HepG2 (cell line): ENCODE measurements around the gene JMJD6. TPM values are rescaled to one million over a fixed set of nuclear protein-coding genes. Genes with fewer than 3 reads are reported as not detected.

ENCODE experiments used
- ATAC-seq: fragments of 200-7000 bp; cut with Tn5 transposase; 3 replicates; pipeline ENCODE4 v1.9.1; 2020; ENCODE audit warnings: mild to moderate bottlenecking, moderate library complexity
- BruUV-seq: library from RNA; stranded (reverse); fragments of 400-500 nt; replicated peaks from 2 replicates; lab custom pipeline; 2021; lab: Mats Ljungman, UMichigan
- CTCF ChIA-PET: fragments of 300-600 bp; formaldehyde crosslinking; extraction: SDS; loops from one replicate; lab custom pipeline; 2021; ENCODE audit warnings: low total read pairs, inconsistent platforms, low intra/inter-chr PET ratio; lab: Yijun Ruan, JAX
- POLR2A ChIA-PET: fragments of 350-600 bp; sonication (Branson Sonifier 250); formaldehyde crosslinking; loops from one replicate; lab custom pipeline; 2020; ENCODE audit warnings: antibody characterized with exemption, inconsistent platforms; lab: Yijun Ruan, JAX
- DNase-seq: peaks from one replicate; pipeline ENCODE4 v3.0.0-alpha.2; 2015; ENCODE audit warnings: low spot score
- FAIRE-seq: peaks from 3 replicates; lab custom pipeline; 2011; peaks lifted over from hg19 to GRCh38; lab: Jason Lieb, UNC
- H2AFZ ChIP-seq: one replicate; pipeline ENCODE4 v1.6.1; 2011; ENCODE audit warnings: low read length, inconsistent platforms
- H3K27ac ChIP-seq: fragments of 300-600 bp; 3 replicates; pipeline ENCODE4 v1.8.0; 2011; ENCODE audit warnings: mixed run types, mild to moderate bottlenecking, mixed read lengths, low read length, inconsistent platforms; ENCODE audit not compliant: insufficient read depth; ENCODE audit errors: extremely low read length
- H3K27me3 ChIP-seq, 2 experiments: fragments of 200-600 bp in 1 of 2; 2 replicates in 1 of 2; 3 replicates in 1 of 2; pipeline versions ENCODE4 v1.6.0 to v1.8.0; 2011; ENCODE audit warnings: low read length in 2 of 2, mild to moderate bottlenecking in 2 of 2, moderate library complexity in 2 of 2, inconsistent platforms in 1 of 2; ENCODE audit not compliant: insufficient read depth in 2 of 2, control insufficient read depth in 1 of 2
- H3K36me3 ChIP-seq, 2 experiments: fragments of 200-600 bp in 1 of 2; replicated peaks in 1 of 2; 2 replicates in 1 of 2; 3 replicates in 1 of 2; pipeline versions ENCODE4 v1.5.1 to v1.8.0; 2011; ENCODE audit warnings: low read length in 2 of 2, inconsistent platforms in 1 of 2; ENCODE audit not compliant: insufficient read depth in 2 of 2, control insufficient read depth in 1 of 2
- H3K4me1 ChIP-seq: 2 replicates; pipeline ENCODE4 v1.5.1; 2012; ENCODE audit warnings: low read length, inconsistent platforms; ENCODE audit not compliant: insufficient read depth
- H3K4me2 ChIP-seq: 2 replicates; pipeline ENCODE4 v1.6.0; 2011; ENCODE audit warnings: low read depth, low read length, inconsistent platforms
- H3K4me3 ChIP-seq, 3 experiments: fragments of 200-600 bp in 1 of 3; sonication (generic), shearing (Covaris generic) in 1 of 3; replicated peaks in 1 of 3; 2 replicates each; pipeline ENCODE4 v1.5.1; 2011 to 2016; ENCODE audit warnings: low read length in 3 of 3, inconsistent platforms in 2 of 3, low read depth in 2 of 3, mild to moderate bottlenecking in 2 of 3, control low read depth in 1 of 3, mixed read lengths in 1 of 3; ENCODE audit not compliant: insufficient read depth in 1 of 3
- H3K79me2 ChIP-seq: one replicate; pipeline ENCODE4 v1.6.1; 2011; ENCODE audit warnings: low read length, inconsistent platforms; ENCODE audit not compliant: insufficient read depth
- H3K9ac ChIP-seq: 2 replicates; pipeline ENCODE4 v1.6.0; 2011; ENCODE audit warnings: mild to moderate bottlenecking, low read depth, low read length, inconsistent platforms; ENCODE audit not compliant: insufficient read depth
- H3K9me3 ChIP-seq: 2 replicates; pipeline ENCODE4 v1.5.1; 2012; ENCODE audit warnings: mild to moderate bottlenecking, low read length
- H4K20me1 ChIP-seq: 2 replicates; pipeline ENCODE4 v1.6.0; 2011; ENCODE audit warnings: inconsistent platforms, mild to moderate bottlenecking, low read length, moderate library complexity; ENCODE audit not compliant: insufficient read depth
- CBX5 ChIP-seq: sonication (generic); formaldehyde crosslinking; IDR thresholded peaks from 2 replicates; pipeline ENCODE4 v1.4.0; 2020; ENCODE audit warnings: missing genetic modification reagents, borderline replicate concordance
- JUNB ChIP-seq: sonication (generic); formaldehyde crosslinking; IDR thresholded peaks from 2 replicates; pipeline ENCODE4 v1.8.0; 2022; ENCODE audit warnings: missing genetic modification reagents, mild to moderate bottlenecking, borderline replicate concordance
- POLR2A ChIP-seq, 2 experiments: IDR thresholded peaks; 2 replicates each; pipeline ENCODE4 v1.6.1; 2011; ENCODE audit warnings: low read depth in 2 of 2, low read length in 2 of 2, mild to moderate bottlenecking in 1 of 2, moderate library complexity in 1 of 2; ENCODE audit not compliant: insufficient read depth in 1 of 2
- PRPF4 ChIP-seq: fragments of 200-400 bp; formaldehyde crosslinking; IDR thresholded peaks from 2 replicates; pipeline ENCODE4 v1.6.1; 2016; ENCODE audit warnings: low read length, low read depth; ENCODE audit not compliant: poor library complexity, severe bottlenecking
- SNAI1 ChIP-seq: sonication (generic); formaldehyde crosslinking; IDR thresholded peaks from 2 replicates; pipeline ENCODE4 v1.5.0; 2020; ENCODE audit warnings: mild to moderate bottlenecking, missing genetic modification reagents, borderline replicate concordance
- ZBTB38 ChIP-seq: sonication (generic); formaldehyde crosslinking; IDR thresholded peaks from 2 replicates; pipeline ENCODE4 v1.5.1; 2020; ENCODE audit warnings: mild to moderate bottlenecking, missing genetic modification reagents
- ZFP36L1 ChIP-seq: sonication (generic); formaldehyde crosslinking; IDR thresholded peaks from 2 replicates; pipeline ENCODE4 v1.8.0; 2022; ENCODE audit warnings: mild to moderate bottlenecking, missing genetic modification reagents, moderate library complexity
- WGBS: methylation state at CpG from one replicate; pipeline ENCODE4 v1.1.6; 2017; ENCODE audit warnings: low lambda C conversion rate; 5-methylcytosine and 5-hydroxymethylcytosine counted together
- in situ Hi-C: cut with HindIII; loops from 2 replicates; pipeline ENCODE4 v1.10.0; 2017; ENCODE audit warnings: low pct_unique_long_range_greater_than_20kb; ENCODE audit not compliant: extremely low pct_ligation_motif_present
- intact Hi-C: fragments of 100-400 bp; cut with micrococcal nuclease; formaldehyde crosslinking; loops from one replicate; pipeline ENCODE4 v1.10.0; 2022; ENCODE audit not compliant: unreplicated experiment
- polyA plus RNA-seq, 8 experiments: library from polyadenylated mRNA; depleted of rRNA in 3 of 8; stranded (reverse) in 7 of 8; unstranded in 1 of 8; fragments of >200 nt; fragmentation: Illumina TruSeq in 4 of 8; extraction: Trizol in 4 of 8; gene quantifications; 2 replicates each; pipeline versions ENCODE4 v1.2.1 to v1.2.3, GENCODE V29; 2011 to 2016; ENCODE audit warnings: low read depth in 4 of 8, missing spikeins in 1 of 8, mixed read lengths in 1 of 8; ENCODE audit not compliant: insufficient read depth in 1 of 8
- total RNA-seq, 5 experiments: library from RNA; depleted of rRNA; stranded (reverse); fragments of >200 nt; fragmentation: Illumina TruSeq; extraction: Trizol; gene quantifications; 2 replicates each; pipeline ENCODE4 v1.2.3, GENCODE V29; 2016; ENCODE audit warnings: low read depth in 1 of 5
- TF ChIP-seq, protein P1 (sequence below): sonication (generic); formaldehyde crosslinking; conservative IDR thresholded peaks from 2 replicates; pipeline ENCODE4 v1.8.0; 2022; ENCODE audit warnings: missing genetic modification reagents
- TF ChIP-seq, protein P2 (sequence below): sonication (generic); formaldehyde crosslinking; IDR thresholded peaks from 2 replicates; pipeline ENCODE4 v1.4.0; 2020; ENCODE audit warnings: missing genetic modification reagents

JMJD6 gene
- total and polyA plus RNA-seq, 2 of the 13 experiments (the other 11 are each of a cell fraction or from before 2014, with no cell fraction given), result 33.6 to 41.0 TPM

DNA sequence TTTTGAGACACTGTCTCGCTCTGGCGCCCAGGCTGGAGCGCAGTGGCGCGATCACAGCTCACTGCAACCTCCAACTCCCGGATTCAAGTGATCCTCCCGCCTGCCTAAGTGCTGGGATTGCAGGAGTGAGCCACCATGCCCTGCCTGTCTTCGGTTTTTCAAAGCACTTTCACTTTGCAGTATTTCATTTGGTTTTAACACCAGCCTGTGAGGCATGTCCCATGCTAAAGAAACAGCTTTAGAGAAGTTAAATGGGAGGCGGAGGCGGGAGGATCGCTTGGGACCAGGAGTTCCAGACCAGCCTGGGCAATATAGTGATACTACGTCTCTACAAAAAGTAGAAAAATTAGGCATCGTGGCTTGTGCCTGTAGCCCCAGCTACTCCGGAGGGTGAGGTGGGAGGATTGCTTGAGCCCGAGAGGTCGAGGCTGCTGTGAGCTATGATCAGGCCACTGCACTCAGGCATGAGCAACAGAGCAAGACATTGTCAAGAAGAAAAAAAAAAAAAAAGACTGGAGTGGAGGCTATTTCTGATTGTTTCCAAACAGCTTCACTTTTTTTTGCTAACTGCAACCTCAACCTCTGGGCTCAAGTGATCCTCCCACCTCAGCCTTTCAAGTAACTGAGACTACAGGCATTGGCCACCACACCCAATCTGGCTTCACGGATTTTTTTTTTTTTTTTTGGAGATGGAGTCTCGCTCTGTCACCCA, 1.5 kb upstream of the JMJD6 start:
- Histone ChIP-seq H3K79me2 (peaks cover 53% of the 10 kb centered on the region), H3K27ac (peak overlapping the region; percentile 98), H3K4me2 (peak overlapping the region; percentile 83), H3K27me3 (no peaks in the 10 kb centered on the region), H3K4me1 (peaks cover 63% of the 10 kb centered on the region), H2AFZ (no peak overlapping the region), H3K36me3 (peaks cover 9 to 20% of the 10 kb centered on the region in 2 experiments), H3K4me3 (peak overlapping the region; percentile 78 to 98 (median 95)), H3K9ac (peak overlapping the region; percentile 97), H4K20me1 (peaks cover 10% of the 10 kb centered on the region), H3K9me3 (no peaks in the 10 kb centered on the region)
- no TSS peak for BruUV-seq
- FAIRE-seq (no peak), ATAC-seq (no peak), DNase-seq (no peak)
- in situ Hi-C loops, result no loop called here
- no peak for TF ChIP-seq JUNB (CRISPR knock-in tag)
- TF ChIP-seq, protein P1, sequence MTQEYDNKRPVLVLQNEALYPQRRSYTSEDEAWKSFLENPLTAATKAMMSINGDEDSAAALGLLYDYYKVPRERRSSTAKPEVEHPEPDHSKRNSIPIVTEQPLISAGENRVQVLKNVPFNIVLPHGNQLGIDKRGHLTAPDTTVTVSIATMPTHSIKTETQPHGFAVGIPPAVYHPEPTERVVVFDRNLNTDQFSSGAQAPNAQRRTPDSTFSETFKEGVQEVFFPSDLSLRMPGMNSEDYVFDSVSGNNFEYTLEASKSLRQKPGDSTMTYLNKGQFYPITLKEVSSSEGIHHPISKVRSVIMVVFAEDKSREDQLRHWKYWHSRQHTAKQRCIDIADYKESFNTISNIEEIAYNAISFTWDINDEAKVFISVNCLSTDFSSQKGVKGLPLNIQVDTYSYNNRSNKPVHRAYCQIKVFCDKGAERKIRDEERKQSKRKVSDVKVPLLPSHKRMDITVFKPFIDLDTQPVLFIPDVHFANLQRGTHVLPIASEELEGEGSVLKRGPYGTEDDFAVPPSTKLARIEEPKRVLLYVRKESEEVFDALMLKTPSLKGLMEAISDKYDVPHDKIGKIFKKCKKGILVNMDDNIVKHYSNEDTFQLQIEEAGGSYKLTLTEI (CRISPR knock-in tag), result no peak
- no peak for TF ChIP-seq SNAI1 (CRISPR knock-in tag)
- TF ChIP-seq ZFP36L1 (CRISPR knock-in tag), result 0 out of 2 replicates have a peak, but pooled peaks have one; percentile 14
- TF ChIP-seq CBX5, result 0 out of 2 replicates have a peak, but pooled peaks have one; percentile 24
- TF ChIP-seq, protein P2, sequence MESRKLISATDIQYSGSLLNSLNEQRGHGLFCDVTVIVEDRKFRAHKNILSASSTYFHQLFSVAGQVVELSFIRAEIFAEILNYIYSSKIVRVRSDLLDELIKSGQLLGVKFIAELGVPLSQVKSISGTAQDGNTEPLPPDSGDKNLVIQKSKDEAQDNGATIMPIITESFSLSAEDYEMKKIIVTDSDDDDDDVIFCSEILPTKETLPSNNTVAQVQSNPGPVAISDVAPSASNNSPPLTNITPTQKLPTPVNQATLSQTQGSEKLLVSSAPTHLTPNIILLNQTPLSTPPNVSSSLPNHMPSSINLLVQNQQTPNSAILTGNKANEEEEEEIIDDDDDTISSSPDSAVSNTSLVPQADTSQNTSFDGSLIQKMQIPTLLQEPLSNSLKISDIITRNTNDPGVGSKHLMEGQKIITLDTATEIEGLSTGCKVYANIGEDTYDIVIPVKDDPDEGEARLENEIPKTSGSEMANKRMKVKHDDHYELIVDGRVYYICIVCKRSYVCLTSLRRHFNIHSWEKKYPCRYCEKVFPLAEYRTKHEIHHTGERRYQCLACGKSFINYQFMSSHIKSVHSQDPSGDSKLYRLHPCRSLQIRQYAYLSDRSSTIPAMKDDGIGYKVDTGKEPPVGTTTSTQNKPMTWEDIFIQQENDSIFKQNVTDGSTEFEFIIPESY (CRISPR knock-in tag), result peak; percentile 84
- TF ChIP-seq ZBTB38, result peak; percentile 85
- TF ChIP-seq POLR2A (IDR thresholded peaks at IDR 0.05; ENCODE audit: insufficient read depth in 1 of 2, low read depth in 2 of 2, low read length in 2 of 2), result 0 out of 4 replicates have a peak, but pooled peaks of 1 of the 2 experiments have one; percentile 4
- peak; percentile 76 for TF ChIP-seq PRPF4
- ChIA-PET CTCF (no interaction called here), POLR2A (interaction anchor here (0.7 to 5.1 kb wide), 8 partner anchors 9 to 160 kb away, joined by 3 to 71 read pairs (median 4); partner anchors contain the start of genes MFSD11, MXRA7 and SRSF2)
- 67% methylated on average over 18 of the region's 18 CpGs for WGBS
- intact Hi-C loops, result loop anchor here (1.0 kb wide), 1 partner anchor 53 kb away; no protein-coding TSS in a partner anchor
